Astrocyte of the cerebellum (primary cell): ENCODE results near the gene TIAM2.
A peak's percentile ranks its signal among the peaks of the same experiment; 100 is the strongest.

Experiments used
- DNase-seq: peaks from one replicate; pipeline ENCODE4 v3.0.0-alpha.2; 2011; ENCODE audit warnings: low read depth
- H3K4me3 ChIP-seq: 2 replicates; pipeline ENCODE4 v1.5.1; 2011; ENCODE audit warnings: mild to moderate bottlenecking, low read depth, low read length, moderate library complexity
- in situ Hi-C: cut with HindIII; loops from 2 replicates; pipeline ENCODE4 v1.10.0; 2017; ENCODE audit warnings: low sequenced_read_pairs
- TF ChIP-seq, protein P1 (sequence below): IDR thresholded peaks from 2 replicates; pipeline ENCODE4 v1.5.1; 2012; ENCODE audit warnings: low read length, low read depth, moderate library complexity, mild to moderate bottlenecking; ENCODE audit errors: missing control alignments

The TIAM2 gene

GRCh38 chr6:155272353-155273232 is 277.5 kb downstream of the TIAM2 start:
- H3K4me3 ChIP-seq, result no peak overlapping the region
- TF ChIP-seq, protein P1, sequence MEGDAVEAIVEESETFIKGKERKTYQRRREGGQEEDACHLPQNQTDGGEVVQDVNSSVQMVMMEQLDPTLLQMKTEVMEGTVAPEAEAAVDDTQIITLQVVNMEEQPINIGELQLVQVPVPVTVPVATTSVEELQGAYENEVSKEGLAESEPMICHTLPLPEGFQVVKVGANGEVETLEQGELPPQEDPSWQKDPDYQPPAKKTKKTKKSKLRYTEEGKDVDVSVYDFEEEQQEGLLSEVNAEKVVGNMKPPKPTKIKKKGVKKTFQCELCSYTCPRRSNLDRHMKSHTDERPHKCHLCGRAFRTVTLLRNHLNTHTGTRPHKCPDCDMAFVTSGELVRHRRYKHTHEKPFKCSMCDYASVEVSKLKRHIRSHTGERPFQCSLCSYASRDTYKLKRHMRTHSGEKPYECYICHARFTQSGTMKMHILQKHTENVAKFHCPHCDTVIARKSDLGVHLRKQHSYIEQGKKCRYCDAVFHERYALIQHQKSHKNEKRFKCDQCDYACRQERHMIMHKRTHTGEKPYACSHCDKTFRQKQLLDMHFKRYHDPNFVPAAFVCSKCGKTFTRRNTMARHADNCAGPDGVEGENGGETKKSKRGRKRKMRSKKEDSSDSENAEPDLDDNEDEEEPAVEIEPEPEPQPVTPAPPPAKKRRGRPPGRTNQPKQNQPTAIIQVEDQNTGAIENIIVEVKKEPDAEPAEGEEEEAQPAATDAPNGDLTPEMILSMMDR, result no peak
- in situ Hi-C loops, result loop anchor here (25.0 kb wide), 1 partner anchor 335 kb away; no protein-coding TSS in a partner anchor
- peak; percentile 19 for DNase-seq

GRCh38 chr6:155273431-155273830 is 278.3 kb downstream of the TIAM2 start:
- in situ Hi-C loops, result loop anchor here (25.0 kb wide), 1 partner anchor 336 kb away; no protein-coding TSS in a partner anchor
- TF ChIP-seq, protein P1, result no peak
- no peak overlapping the region for H3K4me3 ChIP-seq
- DNase-seq, result peak; percentile 96

DNA sequence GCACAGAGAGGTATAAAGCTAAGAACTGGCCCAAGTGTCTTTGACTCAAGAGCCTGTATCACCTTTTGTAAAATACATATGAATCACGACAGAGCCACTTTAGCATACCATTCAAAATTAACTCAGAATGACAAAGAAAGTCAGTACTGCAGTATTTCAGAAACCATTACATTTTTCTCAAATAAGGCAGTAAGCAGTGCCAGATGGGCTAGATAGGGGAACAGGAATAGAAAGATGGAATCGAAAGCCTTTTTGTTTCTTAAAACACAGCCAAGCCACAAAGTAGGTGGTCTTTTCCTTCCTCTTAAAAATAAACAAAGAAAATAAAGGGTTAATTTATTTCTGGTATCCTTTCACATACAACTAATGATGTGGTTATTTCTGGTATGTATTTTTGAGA is 279.0 kb downstream of the TIAM2 start:
- peak; percentile 54 for DNase-seq
- in situ Hi-C loops, result loop anchor here (25.0 kb wide), 1 partner anchor 337 kb away; no protein-coding TSS in a partner anchor
- H3K4me3 ChIP-seq, result no peak overlapping the region
- TF ChIP-seq, protein P1, result no peak

DNA sequence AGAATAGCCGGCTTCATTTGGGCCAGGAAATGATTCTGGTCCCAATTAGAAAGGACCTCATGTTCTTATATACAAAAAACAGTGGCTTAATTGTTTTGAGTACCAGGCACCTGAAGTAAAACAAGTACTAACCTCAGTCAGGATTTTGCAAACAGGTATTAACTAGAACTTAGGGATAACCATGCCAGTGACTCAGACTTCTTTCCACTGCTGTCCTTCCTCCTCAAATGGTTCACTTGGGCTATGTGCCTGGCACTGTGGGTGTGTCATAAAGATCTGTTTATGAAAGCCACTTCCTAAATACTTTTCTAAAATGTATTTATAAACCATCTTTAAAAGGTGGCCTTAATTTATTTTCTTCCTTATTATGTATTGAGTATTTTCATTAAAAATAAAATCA is 279.4 kb downstream of the TIAM2 start:
- H3K4me3 ChIP-seq, result no peak overlapping the region
- in situ Hi-C loops, result loop anchor here (25.0 kb wide), 1 partner anchor 337 kb away; no protein-coding TSS in a partner anchor
- DNase-seq, result peak; percentile 33
- TF ChIP-seq, protein P1, result no peak

GRCh38 chr6:155275808-155276480 is 280.8 kb downstream of the TIAM2 start:
- H3K4me3 ChIP-seq, result no peak overlapping the region
- DNase-seq, result no peak
- TF ChIP-seq, protein P1, result no peak
- in situ Hi-C loops, result no loop called here

- H3K4me3 ChIP-seq, result no peak overlapping the region
Measured at GRCh38 chr6:155276638-155277037, 281.5 kb downstream of the TIAM2 start.

More at GRCh38 chr6:155276638-155277037, 281.5 kb downstream of the TIAM2 start:
- TF ChIP-seq, protein P1, result no peak
- no peak for DNase-seq
- in situ Hi-C loops, result no loop called here
